IMR-90 (cell line): ENCODE data around the gene VPS39. TPM values are rescaled to one million over a fixed set of nuclear protein-coding genes. Genes with fewer than 3 reads are reported as not detected.
A peak's percentile ranks its signal among the peaks of the same experiment; 100 is the strongest.

Source experiments
- ATAC-seq: fragments of 200-7000 bp; cut with Tn5 transposase; 2 replicates; pipeline ENCODE4 v1.9.1; 2020; ENCODE audit warnings: low read depth, mild to moderate bottlenecking, moderate library complexity
- BruUV-seq: library from RNA; stranded (reverse); fragments of 400-500 nt; replicated peaks from 2 replicates; lab custom pipeline; 2021; lab: Mats Ljungman, UMichigan
- CTCF ChIA-PET: fragments of 300-600 bp; formaldehyde crosslinking; extraction: SDS; loops from one replicate; lab custom pipeline; 2021; ENCODE audit warnings: antibody characterized with exemption; lab: Yijun Ruan, JAX
- POLR2A ChIA-PET: fragments of 300-600 bp; sonication (Branson Sonifier 250); formaldehyde crosslinking; loops from one replicate; lab custom pipeline; 2022; ENCODE audit warnings: antibody characterized with exemption; ENCODE audit not compliant: unreplicated experiment; lab: Charles Lee
- DNase-seq: peaks from one replicate; pipeline ENCODE4 v3.0.0; 2013
- H2AFZ ChIP-seq: replicated peaks from 2 replicates; pipeline ENCODE3; 2013; ENCODE audit warnings: low read length, mild to moderate bottlenecking; ENCODE audit not compliant: poor library complexity
- H2AK5ac ChIP-seq: 2 replicates; pipeline ENCODE4 v1.6.1; 2013; ENCODE audit warnings: low read depth, low read length, inconsistent platforms
- H2AK9ac ChIP-seq: replicated peaks from 2 replicates; pipeline ENCODE3; 2013; ENCODE audit warnings: mild to moderate bottlenecking, low read depth, low read length, moderate library complexity; ENCODE audit not compliant: poor library complexity
- H2BK120ac ChIP-seq: 2 replicates; pipeline ENCODE4 v1.6.1; 2013; ENCODE audit warnings: low read depth, low read length, inconsistent platforms
- H2BK15ac ChIP-seq: 3 replicates; pipeline ENCODE4 v1.6.1; 2013; ENCODE audit warnings: low read depth, low read length, inconsistent platforms
- H2BK20ac ChIP-seq: 2 replicates; pipeline ENCODE4 v1.6.1; 2013; ENCODE audit warnings: low read depth, mild to moderate bottlenecking, inconsistent platforms, low read length, moderate library complexity
- H2BK5ac ChIP-seq: 2 replicates; pipeline ENCODE4 v1.6.1; 2013; ENCODE audit warnings: mild to moderate bottlenecking, low read depth, low read length, inconsistent platforms; ENCODE audit not compliant: poor library complexity, severe bottlenecking
- H3K14ac ChIP-seq: replicated peaks from 2 replicates; pipeline ENCODE4 v1.6.1; 2013; ENCODE audit warnings: low read depth, low read length, inconsistent platforms
- H3K18ac ChIP-seq: 2 replicates; pipeline ENCODE4 v1.6.1; 2013; ENCODE audit warnings: low read depth, low read length, control low read depth
- H3K23ac ChIP-seq: 2 replicates; pipeline ENCODE4 v1.6.1; 2013; ENCODE audit warnings: low read depth, low read length, inconsistent platforms
- H3K27ac ChIP-seq: 2 replicates; pipeline ENCODE4 v1.5.1; 2013; ENCODE audit warnings: mild to moderate bottlenecking, control low read depth, low read length; ENCODE audit not compliant: insufficient read depth
- H3K27me3 ChIP-seq: 2 replicates; pipeline ENCODE4 v1.6.1; 2013; ENCODE audit warnings: low read length; ENCODE audit not compliant: control insufficient read depth, insufficient read depth
- H3K36me3 ChIP-seq: 2 replicates; pipeline ENCODE4 v1.6.1; 2013; ENCODE audit warnings: low read length, mixed read lengths; ENCODE audit not compliant: control insufficient read depth, insufficient read depth
- H3K4ac ChIP-seq: 2 replicates; pipeline ENCODE4 v1.6.1; 2013; ENCODE audit warnings: low read depth, low read length, inconsistent platforms
- H3K4me1 ChIP-seq: 2 replicates; pipeline ENCODE4 v1.6.1; 2013; ENCODE audit warnings: low read length, mixed read lengths; ENCODE audit not compliant: control insufficient read depth, insufficient read depth
- H3K4me2 ChIP-seq: 2 replicates; pipeline ENCODE4 v1.6.1; 2013; ENCODE audit warnings: low read depth, mild to moderate bottlenecking, control low read depth, low read length, moderate library complexity
- H3K4me3 ChIP-seq: 2 replicates; pipeline ENCODE4 v1.5.1; 2013; ENCODE audit warnings: low read depth, mild to moderate bottlenecking, control low read depth, low read length, moderate library complexity; ENCODE audit not compliant: insufficient read depth
- H3K56ac ChIP-seq: 2 replicates; pipeline ENCODE4 v1.6.1; 2013; ENCODE audit warnings: low read length, inconsistent platforms; ENCODE audit not compliant: insufficient read depth; ENCODE audit errors: extremely low read depth
- H3K79me1 ChIP-seq, 2 experiments: 2 replicates each; pipeline ENCODE4 v1.6.1; 2013; ENCODE audit warnings: low read length in 2 of 2, inconsistent platforms in 1 of 2, low read depth in 1 of 2
- H3K9ac ChIP-seq: 2 replicates; pipeline ENCODE4 v1.6.1; 2013; ENCODE audit warnings: low read depth, low read length, control low read depth
- H3K9me1 ChIP-seq: 2 replicates; pipeline ENCODE4 v1.6.1; 2013; ENCODE audit warnings: low read length, inconsistent platforms; ENCODE audit not compliant: insufficient read depth
- H3K9me3 ChIP-seq: 2 replicates; pipeline ENCODE4 v1.6.1; 2013; ENCODE audit warnings: low read length; ENCODE audit not compliant: control insufficient read depth, insufficient read depth
- H4K20me1 ChIP-seq: 2 replicates; pipeline ENCODE4 v1.6.1; 2013; ENCODE audit warnings: low read length, inconsistent platforms; ENCODE audit not compliant: insufficient read depth
- H4K5ac ChIP-seq: 2 replicates; pipeline ENCODE4 v1.6.1; 2013; ENCODE audit warnings: mild to moderate bottlenecking, low read depth, low read length, control low read depth
- H4K8ac ChIP-seq, 2 experiments: 2 replicates each; pipeline ENCODE4 v1.6.1; 2013; ENCODE audit warnings: low read depth in 2 of 2, low read length in 2 of 2, control low read depth in 1 of 2, inconsistent platforms in 1 of 2
- H4K91ac ChIP-seq: 2 replicates; pipeline ENCODE4 v1.6.1; 2013; ENCODE audit warnings: low read depth, low read length, inconsistent platforms; ENCODE audit not compliant: insufficient read depth
- BHLHE40 ChIP-seq: fragments of 150-350 bp; IDR thresholded peaks from 2 replicates; pipeline ENCODE4 v1.6.1; 2016; ENCODE audit warnings: mild to moderate bottlenecking, low read depth, low read length
- CEBPB ChIP-seq: IDR thresholded peaks from 2 replicates; pipeline ENCODE4 v1.6.1; 2012; ENCODE audit warnings: low read depth, low read length, improper control_type of control experiment
- CHD1 ChIP-seq: IDR thresholded peaks from 2 replicates; pipeline ENCODE4 v1.6.1; 2012; ENCODE audit warnings: low read depth, low read length, improper control_type of control experiment
- CTCF ChIP-seq: conservative IDR thresholded peaks from 2 replicates; pipeline ENCODE4 v1.5.1; 2012; ENCODE audit warnings: mild to moderate bottlenecking, low read depth, low read length, improper control_type of control experiment
- ELK1 ChIP-seq: fragments of 150-350 bp; IDR thresholded peaks from 2 replicates; pipeline ENCODE4 v1.6.1; 2016; ENCODE audit warnings: low read depth, mild to moderate bottlenecking, low read length, moderate library complexity, borderline replicate concordance
- FOS ChIP-seq: fragments of 150-350 bp; IDR thresholded peaks from 2 replicates; pipeline ENCODE4 v1.6.1; 2016; ENCODE audit warnings: low read depth, low read length
- MAFK ChIP-seq: IDR thresholded peaks from 2 replicates; pipeline ENCODE4 v1.6.1; 2012; ENCODE audit warnings: low read depth, low read length, improper control_type of control experiment
- MAZ ChIP-seq: IDR thresholded peaks from 2 replicates; pipeline ENCODE4 v1.6.1; 2012; ENCODE audit warnings: low read depth, mild to moderate bottlenecking, low read length, improper control_type of control experiment, moderate library complexity, borderline replicate concordance
- MXI1 ChIP-seq: IDR thresholded peaks from 2 replicates; pipeline ENCODE4 v1.6.1; 2012; ENCODE audit warnings: low read depth, mild to moderate bottlenecking, low read length, moderate library complexity, borderline replicate concordance
- NFE2L2 ChIP-seq: fragments of 150-350 bp; IDR thresholded peaks from 2 replicates; pipeline ENCODE4 v1.6.1; 2016; ENCODE audit warnings: low read depth, mild to moderate bottlenecking, low read length
- POLR2A ChIP-seq: IDR thresholded peaks from 2 replicates; pipeline ENCODE4 v1.6.1; 2012; ENCODE audit warnings: mild to moderate bottlenecking, low read depth, low read length
- RAD21 ChIP-seq: IDR thresholded peaks from 2 replicates; pipeline ENCODE4 v1.6.1; 2012; ENCODE audit warnings: low read length, improper control_type of control experiment
- RCOR1 ChIP-seq: IDR thresholded peaks from 2 replicates; pipeline ENCODE4 v1.6.1; 2012; ENCODE audit warnings: mild to moderate bottlenecking, low read length, improper control_type of control experiment; ENCODE audit not compliant: insufficient replicate concordance
- RFX5 ChIP-seq: IDR thresholded peaks from 2 replicates; pipeline ENCODE4 v1.8.0; 2012; ENCODE audit warnings: low read depth, mild to moderate bottlenecking, low read length, moderate library complexity
- SMC3 ChIP-seq: fragments of 150-350 bp; IDR thresholded peaks from 2 replicates; pipeline ENCODE4 v1.6.1; 2016; ENCODE audit warnings: low read depth, mild to moderate bottlenecking, antibody characterized with exemption, low read length, moderate library complexity
- USF2 ChIP-seq: fragments of 150-350 bp; IDR thresholded peaks from 2 replicates; pipeline ENCODE4 v1.6.1; 2017; ENCODE audit warnings: mild to moderate bottlenecking, antibody characterized with exemption, low read length, low read depth
- whole genome bisulfite sequencing, 2 experiments: methylation state at CpG; one replicate each; pipeline versions ENCODE4 v1.1.5 to v1.1.7; 2013; ENCODE audit warnings: missing lambda C conversion rate in 2 of 2; ENCODE audit not compliant: insufficient read length in 1 of 2; ENCODE audit errors: extremely low coverage in 2 of 2; 5-methylcytosine and 5-hydroxymethylcytosine counted together
- dilution Hi-C: fragments of 300-500 bp; cut with HindIII; formaldehyde crosslinking; loops from one replicate; pipeline ENCODE4 v1.14.3; 2018; ENCODE audit warnings: low sequenced_read_pairs; ENCODE audit not compliant: unreplicated experiment
- in situ Hi-C: fragments of 300-500 bp; cut with MboI; formaldehyde crosslinking; loops from 3 replicates; pipeline ENCODE4 v1.14.3; 2019; ENCODE audit warnings: low sequenced_read_pairs, inconsistent platforms, mixed read lengths
- intact Hi-C: fragments of 100-400 bp; cut with micrococcal nuclease; formaldehyde crosslinking; loops from 2 replicates; pipeline ENCODE4 v1.10.0; 2022
- polyA plus RNA-seq, 3 experiments: library from polyadenylated mRNA; depleted of rRNA; stranded (reverse); fragments of >200 nt; gene quantifications; 2 replicates each; pipeline ENCODE4 v1.2.3, GENCODE V29; 2012; ENCODE audit warnings: low replicate concordance in 1 of 3
- total RNA-seq: library from RNA; depleted of rRNA; stranded (reverse); fragments of >200 nt; gene quantifications from 2 replicates; pipeline ENCODE4 v1.2.3, GENCODE V29; 2012

Gene VPS39
- total and polyA plus RNA-seq, 2 of the 4 experiments (the other 2 are of a cell fraction) = 49.7 to 52.2 TPM

- H2BK15ac ChIP-seq = no peak overlapping the region
- no peak overlapping the region for H4K8ac ChIP-seq
- TF ChIP-seq USF2 = no peak
- no peak for TF ChIP-seq BHLHE40
- TF ChIP-seq SMC3 = no peak
- no peak for TF ChIP-seq MAZ
- no peak for TF ChIP-seq RAD21
- no peak for TF ChIP-seq RFX5
- TF ChIP-seq CEBPB = no peak
- TF ChIP-seq POLR2A = no peak
- TF ChIP-seq NFE2L2 = no peak
- no peak for TF ChIP-seq CHD1
- no peak for TF ChIP-seq MXI1
- no peak for TF ChIP-seq CTCF
- no peak for TF ChIP-seq FOS
- no peak for TF ChIP-seq RCOR1
- no peak for TF ChIP-seq ELK1
- no peak for TF ChIP-seq MAFK
- H2BK5ac ChIP-seq = no peak overlapping the region
- H3K14ac ChIP-seq = no peak overlapping the region; the same call in 1 of the 2 replicates
- no peak overlapping the region for H3K4me2 ChIP-seq
- H2AFZ ChIP-seq = peak overlapping the region; percentile 58
- H3K4ac ChIP-seq = no peak overlapping the region
- no peak overlapping the region for H2BK20ac ChIP-seq
- H3K9me3 ChIP-seq = no peaks in the 10 kb centered on the region
- no peak overlapping the region for H2BK120ac ChIP-seq
- H3K9me1 ChIP-seq = peaks cover 20% of the 10 kb centered on the region
- H3K56ac ChIP-seq = no peak overlapping the region
- H3K4me3 ChIP-seq = no peak overlapping the region
- WGBS, 2 experiments = 89 to 100% methylated on average over 4 to 14 of the region's 14 CpGs
- peaks cover 12% of the 10 kb centered on the region for H3K36me3 ChIP-seq
- POLR2A ChIA-PET = no interaction called here
- in situ Hi-C loops = no loop called here
- dilution Hi-C loops = no loop called here
- no peaks in the 10 kb centered on the region for H3K79me1 ChIP-seq
- no peaks in the 10 kb centered on the region for H4K20me1 ChIP-seq
- H3K4me1 ChIP-seq = peaks cover 4% of the 10 kb centered on the region; the same call in 1 of the 2 replicates
- no peak overlapping the region for H4K5ac ChIP-seq
- no peak overlapping the region for H3K9ac ChIP-seq
- H3K27me3 ChIP-seq = no peaks in the 10 kb centered on the region; the same call in 1 of the 2 replicates
- intact Hi-C loops = no loop called here
- no peak overlapping the region for H4K91ac ChIP-seq
- CTCF ChIA-PET = interaction anchor here (1.2 kb wide), 1 partner anchor 17 kb away, joined by 3 read pairs; no protein-coding TSS in a partner anchor
- no peak overlapping the region for H3K23ac ChIP-seq
- no peak overlapping the region for H2AK5ac ChIP-seq
- H2AK9ac ChIP-seq = peak overlapping the region; percentile 48
- no peak overlapping the region for H3K18ac ChIP-seq
- DNase-seq = no peak
- no peak for ATAC-seq
- BruUV-seq = no TSS peak
- H3K27ac ChIP-seq = no peak overlapping the region
These were observed 53.1 kb downstream of the VPS39 start for GRCh38 chr15:42154956-42155355.
